Measurements from ENCODE around the gene EMC9. TPM values are rescaled to one million over a fixed set of nuclear protein-coding genes. Genes with fewer than 3 reads are reported as not detected.

Gene EMC9
- total RNA-seq, 4 donors from 2014 or later: 6.4 to 15.4 (median 10.4) TPM

DNA sequence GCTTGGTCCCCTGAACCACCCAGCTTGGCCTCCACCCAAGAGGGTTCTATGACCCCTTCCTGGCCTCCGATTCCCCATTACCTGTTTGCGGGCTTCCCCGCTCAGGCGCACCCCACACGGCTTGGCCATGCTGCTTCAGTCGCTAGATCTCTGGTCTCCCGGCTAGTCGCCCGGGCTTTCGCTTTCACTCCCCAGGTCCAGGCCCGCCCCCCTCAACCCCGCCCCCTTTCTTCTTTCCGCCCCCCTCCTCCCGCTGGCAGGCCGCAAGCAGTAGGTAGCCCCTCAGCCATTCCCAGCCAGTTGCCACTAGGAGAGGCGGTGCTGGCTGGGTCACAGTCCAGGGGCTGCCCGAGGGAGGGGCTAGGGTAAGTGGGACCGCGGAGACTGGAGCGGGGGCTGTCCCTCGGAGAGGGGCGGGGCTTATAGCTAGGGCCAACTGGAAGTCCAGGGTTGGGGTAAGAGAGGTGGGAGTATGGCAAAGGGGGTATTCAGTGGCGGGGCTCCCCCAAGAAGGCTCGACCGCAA is 5.1 kb upstream of the EMC9 start, which contains the start of gene PSME2:
Gene PSME2, minus strand, starts transcription at position 158 of the 525 bp plus-strand sequence. Its CDS starts 29 bp downstream, at position 129.
- H3K27me3 ChIP-seq: no peaks in the 10 kb centered on the region
- peaks cover 0 to 32% of the 10 kb centered on the region in 2 donors for H3K36me3 ChIP-seq
- TF ChIP-seq POLR2AphosphoS5 (IDR thresholded peaks at IDR 0.05) (peak; percentile 57), EP300 (IDR thresholded peaks at IDR 0.05) (no peak)
- no peaks in the 10 kb centered on the region for H3K9me3 ChIP-seq
- peak within 1 kb of the TSS; percentile 69 to 92 for H3K4me3 ChIP-seq
- WGBS, 2 donors (ENCODE audit: low coverage in 1 of 2): 0% methylated on average over 5 to 7 of the region's 25 CpGs
- peaks cover 0 to 72% (median 25%) of the 10 kb centered on the region in 3 donors for H3K4me1 ChIP-seq
- H3K27ac ChIP-seq: peak within 1 kb of the TSS; percentile 78 to 98 (median 91)
- peak; percentile 81 for ATAC-seq

- no peak for ATAC-seq
- Histone ChIP-seq H3K4me3 (peak overlapping the region; percentile 69 to 92), H3K27ac (peak overlapping the region; percentile 66 to 98 (median 91)), H3K27me3 (no peaks in the 10 kb centered on the region), H3K36me3 (peaks cover 0 to 25% of the 10 kb centered on the region in 2 donors), H3K4me1 (peaks cover 0 to 73% (median 25%) of the 10 kb centered on the region in 3 donors), H3K9me3 (no peaks in the 10 kb centered on the region)
- 17 to 31% methylated on average over 6 to 7 of the region's 9 CpGs for WGBS, 2 donors (ENCODE audit: low coverage in 1 of 2)
- TF ChIP-seq POLR2AphosphoS5 (IDR thresholded peaks at IDR 0.05) (no peak), EP300 (IDR thresholded peaks at IDR 0.05) (no peak), POLR2A (IDR thresholded peaks at IDR 0.05) (no peak)
- TF ChIP-seq, protein P1, sequence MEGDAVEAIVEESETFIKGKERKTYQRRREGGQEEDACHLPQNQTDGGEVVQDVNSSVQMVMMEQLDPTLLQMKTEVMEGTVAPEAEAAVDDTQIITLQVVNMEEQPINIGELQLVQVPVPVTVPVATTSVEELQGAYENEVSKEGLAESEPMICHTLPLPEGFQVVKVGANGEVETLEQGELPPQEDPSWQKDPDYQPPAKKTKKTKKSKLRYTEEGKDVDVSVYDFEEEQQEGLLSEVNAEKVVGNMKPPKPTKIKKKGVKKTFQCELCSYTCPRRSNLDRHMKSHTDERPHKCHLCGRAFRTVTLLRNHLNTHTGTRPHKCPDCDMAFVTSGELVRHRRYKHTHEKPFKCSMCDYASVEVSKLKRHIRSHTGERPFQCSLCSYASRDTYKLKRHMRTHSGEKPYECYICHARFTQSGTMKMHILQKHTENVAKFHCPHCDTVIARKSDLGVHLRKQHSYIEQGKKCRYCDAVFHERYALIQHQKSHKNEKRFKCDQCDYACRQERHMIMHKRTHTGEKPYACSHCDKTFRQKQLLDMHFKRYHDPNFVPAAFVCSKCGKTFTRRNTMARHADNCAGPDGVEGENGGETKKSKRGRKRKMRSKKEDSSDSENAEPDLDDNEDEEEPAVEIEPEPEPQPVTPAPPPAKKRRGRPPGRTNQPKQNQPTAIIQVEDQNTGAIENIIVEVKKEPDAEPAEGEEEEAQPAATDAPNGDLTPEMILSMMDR (IDR thresholded peaks at IDR 0.05): no peak
Observed at GRCh38 chr14:24145690-24146452, 4.5 kb upstream of the EMC9 start.

DNA sequence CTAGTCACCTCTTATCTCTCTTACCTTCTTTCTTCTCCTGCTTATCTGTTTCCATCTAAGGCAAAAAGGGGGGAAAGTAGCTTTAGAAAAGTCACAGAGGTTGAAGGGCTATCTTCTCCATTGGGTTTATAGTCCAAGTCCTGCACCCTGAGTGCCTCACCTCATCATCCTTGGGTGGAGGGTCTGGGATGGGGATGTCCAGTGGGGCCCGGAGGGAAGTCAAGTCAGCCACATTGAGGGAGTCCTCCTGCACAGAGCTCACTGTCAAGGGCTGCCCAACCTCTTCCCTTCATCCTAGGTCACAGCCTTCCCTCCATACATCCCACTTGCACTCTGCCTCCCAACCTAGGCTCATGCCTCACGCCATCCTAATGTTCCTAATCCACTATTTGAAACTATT is 3.8 kb upstream of the EMC9 start:
- ATAC-seq: no peak
- no peaks in the 10 kb centered on the region for H3K9me3 ChIP-seq
- WGBS, 2 donors (ENCODE audit: low coverage in 1 of 2): no CpG with 5 or more reads among the region's 2 CpGs
- H3K27me3 ChIP-seq: no peaks in the 10 kb centered on the region
- no peak for TF ChIP-seq EP300 (IDR thresholded peaks at IDR 0.05)
- TF ChIP-seq, protein P1 (IDR thresholded peaks at IDR 0.05): no peak
- no peak for TF ChIP-seq POLR2A (IDR thresholded peaks at IDR 0.05)
- TF ChIP-seq POLR2AphosphoS5 (IDR thresholded peaks at IDR 0.05): no peak
- peak overlapping the region in 3 of 4 donors; percentile 15 to 91 (median 91) for H3K27ac ChIP-seq
- peaks cover 0 to 73% (median 25%) of the 10 kb centered on the region in 3 donors for H3K4me1 ChIP-seq
- peaks cover 0 to 19% of the 10 kb centered on the region in 2 donors for H3K36me3 ChIP-seq
- H3K4me3 ChIP-seq: no peak overlapping the region

DNA sequence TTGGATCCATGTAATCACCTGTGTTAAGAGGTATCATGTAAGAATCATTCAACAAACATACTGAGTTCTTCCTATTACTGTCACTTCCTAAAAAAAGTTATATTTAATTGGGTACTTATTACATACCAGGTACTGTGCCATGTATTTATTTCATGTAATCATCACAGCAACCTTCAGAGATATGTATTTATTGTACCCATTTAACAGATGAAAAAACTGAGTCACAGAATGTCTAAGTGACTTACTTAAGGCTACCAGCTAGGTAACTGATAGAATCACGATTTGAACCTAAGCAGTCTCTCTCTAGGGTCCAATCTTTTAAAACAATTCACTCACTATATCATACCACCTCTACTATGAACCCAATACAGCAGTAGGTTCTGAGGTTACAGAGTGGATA is 3.1 kb upstream of the EMC9 start:
- Histone ChIP-seq H3K27ac (peak overlapping the region in 1 of 4 donors; percentile 91), H3K36me3 (peaks cover 0 to 14% of the 10 kb centered on the region in 2 donors), H3K27me3 (no peaks in the 10 kb centered on the region), H3K9me3 (no peaks in the 10 kb centered on the region), H3K4me1 (peaks cover 0 to 73% (median 33%) of the 10 kb centered on the region in 3 donors), H3K4me3 (no peak overlapping the region)
- TF ChIP-seq POLR2AphosphoS5 (IDR thresholded peaks at IDR 0.05) (no peak), EP300 (IDR thresholded peaks at IDR 0.05) (no peak), POLR2A (IDR thresholded peaks at IDR 0.05) (no peak)
- TF ChIP-seq, protein P1 (IDR thresholded peaks at IDR 0.05): no peak
- WGBS, 2 donors (ENCODE audit: low coverage in 1 of 2): 80 to 100% methylated on average over 1 of the region's 1 CpG
- ATAC-seq: no peak

- Histone ChIP-seq H3K27me3 (no peaks in the 10 kb centered on the region), H3K36me3 (peaks cover 0 to 14% of the 10 kb centered on the region in 2 donors), H3K9me3 (no peaks in the 10 kb centered on the region), H3K4me3 (no peak overlapping the region), H3K27ac (no peak overlapping the region), H3K4me1 (peaks cover 0 to 73% (median 34%) of the 10 kb centered on the region in 3 donors)
- no peak for ATAC-seq
- WGBS, 2 donors (ENCODE audit: low coverage in 1 of 2): no CpG with 5 or more reads among the region's 2 CpGs
- TF ChIP-seq POLR2AphosphoS5 (IDR thresholded peaks at IDR 0.05) (no peak), EP300 (IDR thresholded peaks at IDR 0.05) (no peak), POLR2A (IDR thresholded peaks at IDR 0.05) (no peak)
- TF ChIP-seq, protein P1 (IDR thresholded peaks at IDR 0.05): no peak
Observed at GRCh38 chr14:24143511-24143910, 2.1 kb upstream of the EMC9 start.

Measured in gastroesophageal sphincter (tissue), 4 donors.